GM18526 (cell line): ENCODE data around the gene ELAC2.

ENCODE experiments used
- POLR2A ChIP-seq: IDR thresholded peaks from 3 replicates; pipeline ENCODE4 v1.6.1; 2011; ENCODE audit not compliant: insufficient read length; ENCODE audit errors: extremely low read depth

ELAC2 gene

DNA sequence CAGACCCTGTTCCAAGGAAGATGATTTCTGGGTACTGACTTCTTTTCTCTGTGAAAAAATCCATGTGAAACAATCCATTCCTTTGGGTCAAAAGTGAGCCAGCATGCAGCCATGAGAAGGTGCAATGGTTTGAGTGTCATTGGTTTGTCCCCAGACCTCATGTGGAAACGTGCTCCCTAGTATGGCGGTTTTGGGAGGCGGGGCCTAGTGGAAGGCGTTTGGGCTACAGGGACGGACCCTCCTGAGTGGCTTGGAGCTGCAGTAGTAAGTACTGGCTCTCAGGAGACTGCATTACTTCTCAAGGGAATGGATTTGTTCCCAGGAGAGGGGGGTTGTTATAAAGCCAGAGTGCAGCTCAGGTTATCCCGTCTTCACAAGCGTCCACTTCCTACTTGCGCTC, 19.4 kb downstream of the ELAC2 start:
- TF ChIP-seq POLR2A, result no peak

- no peak for TF ChIP-seq POLR2A
Observed at GRCh38 chr17:12996941-12997340, 20.9 kb downstream of the ELAC2 start.

GRCh38 chr17:12996357-12996756, 21.5 kb downstream of the ELAC2 start:
- no peak for TF ChIP-seq POLR2A

- no peak for TF ChIP-seq POLR2A
Observed at GRCh38 chr17:12995896-12996295, 21.9 kb downstream of the ELAC2 start.

- TF ChIP-seq POLR2A, result no peak
Observed at GRCh38 chr17:12995106-12995895, 22.5 kb downstream of the ELAC2 start.

DNA sequence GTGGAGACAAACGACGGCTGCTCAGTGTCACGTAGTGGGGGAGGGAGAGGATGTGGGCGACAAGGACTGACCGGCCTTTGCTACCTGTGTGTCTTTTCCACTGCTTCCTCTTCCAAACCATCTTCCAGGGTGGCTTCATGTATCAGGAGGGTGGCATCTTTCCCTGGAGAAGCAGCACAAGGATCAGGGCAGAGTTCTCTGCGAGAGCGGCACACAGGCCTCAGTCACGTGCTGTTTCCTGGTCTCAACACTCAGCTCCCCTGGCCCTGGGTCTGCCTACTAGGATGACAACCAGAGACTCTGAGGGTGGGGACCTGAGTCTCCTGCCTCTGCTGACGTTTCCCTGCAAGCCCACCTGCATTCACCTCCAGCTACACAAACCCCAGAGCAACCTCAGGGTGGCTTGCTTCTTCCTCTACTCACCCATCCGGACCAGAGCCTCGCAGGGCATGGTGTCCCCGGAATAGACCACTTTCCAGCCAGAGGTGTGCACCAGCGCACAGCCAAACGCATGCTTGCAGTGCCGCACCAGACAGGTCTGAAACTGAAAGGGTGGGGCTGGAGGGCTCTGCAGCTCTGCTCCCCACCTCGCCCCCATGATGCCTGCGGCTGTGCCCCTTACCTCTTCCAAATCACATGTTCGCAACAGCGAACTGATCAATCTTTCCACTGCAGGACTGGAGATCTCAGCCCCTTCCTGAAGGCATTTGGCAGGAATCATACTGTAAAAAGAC, 23.3 kb downstream of the ELAC2 start:
- no peak for TF ChIP-seq POLR2A

DNA sequence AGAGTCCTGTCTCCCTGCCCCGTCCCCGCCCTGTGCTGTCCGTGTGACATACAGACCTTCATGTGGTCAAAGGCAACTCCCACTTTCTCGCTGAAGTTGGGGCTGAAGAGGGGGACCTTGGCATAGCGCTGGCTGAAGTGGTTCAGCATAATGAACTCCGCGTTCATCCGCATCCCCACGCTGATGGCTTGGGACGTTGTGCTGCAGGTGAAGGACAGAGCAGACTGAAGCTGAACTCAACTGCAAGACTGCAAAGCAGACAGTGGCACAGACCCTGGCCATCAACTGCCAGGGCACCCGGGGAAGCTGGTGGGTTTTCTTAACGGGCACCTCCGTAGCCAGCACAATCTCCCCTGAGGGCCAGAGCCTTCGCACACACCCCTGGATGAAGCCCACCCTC, 24.2 kb downstream of the ELAC2 start:
- no peak for TF ChIP-seq POLR2A

DNA sequence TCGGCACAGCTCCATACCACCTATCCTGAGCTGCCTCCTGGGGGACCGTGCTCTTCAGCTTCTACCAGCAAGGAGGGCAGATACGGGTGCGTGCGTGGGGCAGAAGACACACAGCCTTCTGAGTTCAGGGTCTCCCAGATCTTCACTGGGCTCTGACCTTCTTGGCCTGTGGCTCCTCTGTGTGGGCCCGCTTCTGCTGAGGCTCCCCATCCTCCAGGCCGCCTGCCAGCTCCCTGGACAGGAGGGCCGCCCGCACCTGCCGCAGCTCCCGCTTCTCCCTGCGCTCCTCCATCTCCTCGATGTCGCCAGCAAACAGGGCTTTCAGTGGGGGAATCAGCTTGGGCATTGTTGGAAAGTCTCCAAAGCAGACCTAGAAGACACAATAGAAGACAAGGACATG, 25.2 kb downstream of the ELAC2 start:
- no peak for TF ChIP-seq POLR2A

DNA sequence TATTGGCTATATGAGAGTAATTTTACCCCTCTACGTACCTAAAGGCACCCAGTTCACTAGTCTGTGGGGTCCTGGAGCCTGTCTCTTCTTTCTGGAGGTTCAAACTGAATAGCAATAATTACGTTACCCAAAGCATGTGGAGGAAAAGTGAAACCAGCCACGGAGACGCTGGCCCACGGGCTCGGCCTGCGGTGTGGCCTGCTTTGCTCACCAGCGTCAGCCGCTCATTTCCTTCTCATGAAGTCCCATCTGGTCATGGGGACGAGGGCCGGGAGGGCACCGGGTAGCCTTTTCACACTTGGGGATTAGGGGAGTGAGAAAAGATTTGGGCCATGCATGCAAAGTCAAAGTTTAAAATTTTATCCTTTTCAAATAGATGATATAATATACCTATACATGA, 26.9 kb downstream of the ELAC2 start:
- TF ChIP-seq POLR2A, result no peak

- TF ChIP-seq POLR2A, result no peak
Observed at GRCh38 chr17:12990041-12990808, 27.6 kb downstream of the ELAC2 start.

GRCh38 chr17:12987120-12987519, 30.7 kb downstream of the ELAC2 start:
- no peak for TF ChIP-seq POLR2A

DNA sequence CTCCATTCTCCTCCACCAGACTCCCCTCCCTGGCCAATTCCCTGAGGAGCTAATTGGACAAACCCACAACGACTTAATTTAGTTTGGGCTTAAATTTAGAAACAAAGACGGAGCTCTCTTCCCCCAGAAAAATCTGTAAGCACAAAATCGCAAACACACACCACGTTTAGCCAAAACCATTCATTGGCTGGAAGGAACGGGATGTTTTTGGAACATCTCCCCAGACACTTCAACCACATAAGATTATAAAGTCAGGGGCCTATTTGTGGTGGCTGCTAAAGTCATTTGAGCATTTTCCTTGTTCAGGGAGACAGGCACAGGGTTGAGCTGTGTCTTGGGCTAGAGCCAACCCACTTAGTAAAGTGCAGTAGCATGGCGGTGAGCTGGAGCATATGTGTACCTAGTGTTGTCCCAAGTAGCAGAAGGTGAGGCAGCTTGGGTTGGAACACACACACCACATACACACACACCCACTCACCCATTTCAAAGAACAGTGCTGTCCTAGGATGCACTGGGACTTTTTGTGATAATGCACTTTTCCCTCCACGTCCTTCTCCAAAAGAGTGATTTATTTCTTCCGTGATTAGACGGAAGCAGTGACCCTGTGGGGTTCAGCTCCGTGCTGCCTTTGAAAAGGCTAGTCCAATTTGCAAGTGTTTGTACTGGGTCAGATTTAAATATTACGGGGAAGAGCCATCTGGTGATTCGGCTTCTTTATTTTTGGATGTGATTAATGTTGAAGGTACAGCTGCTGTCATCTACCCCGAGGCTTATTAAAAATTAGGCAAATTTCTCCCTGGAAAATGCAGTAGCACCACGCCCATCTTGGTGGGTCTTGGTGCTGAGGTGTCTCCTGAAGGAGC, 32.2 kb downstream of the ELAC2 start:
- no peak for TF ChIP-seq POLR2A

DNA sequence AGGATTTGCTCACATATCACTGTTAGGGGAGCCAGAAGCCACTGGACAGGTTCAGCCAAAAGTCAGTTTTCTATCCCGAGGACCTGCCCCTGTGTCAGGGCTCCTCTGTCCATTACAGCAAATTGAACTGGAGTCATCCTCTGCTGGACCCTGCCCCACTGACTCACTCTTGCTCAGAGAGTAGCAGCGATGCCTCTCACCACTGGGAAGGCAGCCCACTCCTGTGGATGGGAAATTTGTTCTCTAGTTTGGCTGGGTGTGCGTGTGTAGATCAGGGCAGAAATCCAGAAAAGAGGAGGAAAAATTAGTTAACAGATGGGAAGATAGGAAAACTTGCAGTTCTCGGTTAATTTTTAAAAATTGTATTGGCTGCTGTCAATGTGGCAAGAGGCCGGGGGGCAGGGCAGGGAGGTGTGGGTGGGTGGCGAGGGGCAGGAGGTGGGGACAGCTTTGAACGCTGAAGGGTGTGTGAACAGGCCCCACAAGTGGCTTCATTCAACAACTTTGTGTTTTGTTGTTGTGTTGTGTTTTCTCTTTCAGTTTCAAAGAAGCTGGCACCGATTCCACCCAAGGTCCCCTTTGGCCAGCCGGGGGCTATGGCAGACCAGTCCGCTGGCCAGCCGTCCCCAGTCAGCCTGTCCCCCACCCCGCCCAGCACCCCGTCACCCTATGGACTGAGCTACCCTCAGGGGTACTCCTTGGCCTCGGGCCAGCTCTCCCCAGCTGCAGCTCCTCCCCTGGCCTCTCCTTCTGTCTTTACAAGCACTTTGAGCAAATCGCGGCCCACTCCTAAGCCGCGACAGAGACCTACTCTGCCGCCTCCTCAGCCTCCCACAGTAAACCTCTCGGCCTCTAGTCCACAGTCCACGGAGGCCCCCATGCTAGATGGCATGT, 33.6 kb downstream of the ELAC2 start:
- TF ChIP-seq POLR2A, result no peak

DNA sequence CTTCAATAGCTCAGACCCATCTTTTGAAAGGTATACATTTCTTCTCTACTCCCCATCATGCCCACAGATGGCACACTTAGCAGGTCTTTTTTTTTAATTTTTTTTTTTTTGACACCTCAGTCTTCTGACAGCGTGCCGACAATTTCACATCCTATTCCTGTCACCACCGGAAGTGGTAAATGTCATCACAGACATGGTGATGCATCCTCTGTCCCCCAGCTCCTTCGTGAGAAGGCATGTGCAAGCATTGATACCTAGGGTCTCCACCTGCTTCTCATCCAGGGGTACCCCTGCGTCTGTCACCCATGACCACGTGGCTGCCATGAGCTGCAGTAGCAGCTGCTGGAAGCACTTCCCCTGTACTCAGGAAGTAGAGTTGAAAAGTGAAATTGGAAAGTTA, 35.6 kb downstream of the ELAC2 start:
- no peak for TF ChIP-seq POLR2A

GRCh38 chr17:12979826-12980500, 37.9 kb downstream of the ELAC2 start:
- TF ChIP-seq POLR2A, result no peak
